ENCODE results near the gene EXOC2. TPM values are rescaled to one million over a fixed set of nuclear protein-coding genes. Genes with fewer than 3 reads are reported as not detected.

The EXOC2 gene
- total RNA-seq, 2 donors from 2014 or later, result 28.1 to 35.0 TPM

- H3K9ac ChIP-seq (ENCODE audit: extremely low read depth, low read length, poor library complexity, severe bottlenecking), result no peak overlapping the region
- WGBS, 2 experiments (ENCODE audit: insufficient coverage in 1 of 2, insufficient read length in 1 of 2), result 94 to 100% methylated on average over 6 of the region's 6 CpGs
- H3K27ac ChIP-seq (ENCODE audit: low read depth, low read length), result no peak overlapping the region
- no peaks in the 10 kb centered on the region for H3K27me3 ChIP-seq (ENCODE audit: control insufficient read depth, insufficient read depth, low read length, poor library complexity, severe bottlenecking)
- peaks cover 47% of the 10 kb centered on the region for H3K36me3 ChIP-seq (ENCODE audit: control insufficient read depth, insufficient read depth, low read length)
- no peaks in the 10 kb centered on the region for H3K4me1 ChIP-seq (ENCODE audit: control insufficient read depth, insufficient read depth, low read length)
- TF ChIP-seq CTCF (conservative IDR thresholded peaks at IDR 0.05), result no peak
- DNase-seq, result no peak
- no peaks in the 10 kb centered on the region for H3K27me3 Mint-ChIP-seq (ENCODE audit: insufficient read depth)
- no peak overlapping the region for H3K4me3 ChIP-seq (ENCODE audit: low read length)
- peaks cover 55% of the 10 kb centered on the region for H3K36me3 Mint-ChIP-seq (ENCODE audit: low read depth)
- no peak overlapping the region for H3K27ac Mint-ChIP-seq
- H3K4me3 Mint-ChIP-seq, result no peak overlapping the region
- peaks cover 7% of the 10 kb centered on the region for H3K9me3 Mint-ChIP-seq
- no peaks in the 10 kb centered on the region for H3K9me3 ChIP-seq (ENCODE audit: control insufficient read depth, low read length)
- no peaks in the 10 kb centered on the region for H3K4me1 Mint-ChIP-seq
These were observed 201.7 kb downstream of the EXOC2 start for GRCh38 chr6:491233-491632.

GRCh38 chr6:490251-491037, 202.5 kb downstream of the EXOC2 start:
- Mint-ChIP-seq H3K4me1 (no peaks in the 10 kb centered on the region), H3K36me3 (ENCODE audit: low read depth) (peaks cover 55% of the 10 kb centered on the region), H3K9me3 (peaks cover 10% of the 10 kb centered on the region), H3K27me3 (ENCODE audit: insufficient read depth) (no peaks in the 10 kb centered on the region), H3K4me3 (no peak overlapping the region), H3K27ac (no peak overlapping the region)
- Histone ChIP-seq H3K27me3 (ENCODE audit: control insufficient read depth, insufficient read depth, low read length, poor library complexity, severe bottlenecking) (no peaks in the 10 kb centered on the region), H3K4me1 (ENCODE audit: control insufficient read depth, insufficient read depth, low read length) (no peaks in the 10 kb centered on the region), H3K9ac (ENCODE audit: extremely low read depth, low read length, poor library complexity, severe bottlenecking) (no peak overlapping the region), H3K27ac (ENCODE audit: low read depth, low read length) (no peak overlapping the region), H3K36me3 (ENCODE audit: control insufficient read depth, insufficient read depth, low read length) (peaks cover 47% of the 10 kb centered on the region), H3K9me3 (ENCODE audit: control insufficient read depth, low read length) (no peaks in the 10 kb centered on the region), H3K4me3 (ENCODE audit: low read length) (no peak overlapping the region)
- DNase-seq, result no peak
- 91 to 93% methylated on average over 6 of the region's 6 CpGs for WGBS, 2 experiments (ENCODE audit: insufficient coverage in 1 of 2, insufficient read length in 1 of 2)
- no peak for TF ChIP-seq CTCF (conservative IDR thresholded peaks at IDR 0.05)

GRCh38 chr6:489762-490161, 203.2 kb downstream of the EXOC2 start:
- no peak for DNase-seq
- no peaks in the 10 kb centered on the region for H3K4me1 ChIP-seq (ENCODE audit: control insufficient read depth, insufficient read depth, low read length)
- WGBS, 2 experiments (ENCODE audit: insufficient coverage in 1 of 2, insufficient read length in 1 of 2), result 95 to 100% methylated on average over 6 to 11 of the region's 11 CpGs

More at GRCh38 chr6:489762-490161, 203.2 kb downstream of the EXOC2 start:
- Mint-ChIP-seq H3K27me3 (ENCODE audit: insufficient read depth) (no peaks in the 10 kb centered on the region), H3K4me1 (no peaks in the 10 kb centered on the region), H3K27ac (no peak overlapping the region), H3K4me3 (no peak overlapping the region), H3K36me3 (ENCODE audit: low read depth) (peaks cover 60% of the 10 kb centered on the region), H3K9me3 (peaks cover 13% of the 10 kb centered on the region)
- Histone ChIP-seq H3K4me3 (ENCODE audit: low read length) (no peak overlapping the region), H3K27me3 (ENCODE audit: control insufficient read depth, insufficient read depth, low read length, poor library complexity, severe bottlenecking) (no peaks in the 10 kb centered on the region), H3K27ac (ENCODE audit: low read depth, low read length) (no peak overlapping the region), H3K36me3 (ENCODE audit: control insufficient read depth, insufficient read depth, low read length) (peaks cover 47% of the 10 kb centered on the region), H3K9ac (ENCODE audit: extremely low read depth, low read length, poor library complexity, severe bottlenecking) (no peak overlapping the region), H3K9me3 (ENCODE audit: control insufficient read depth, low read length) (peaks cover 3% of the 10 kb centered on the region)
- TF ChIP-seq CTCF (conservative IDR thresholded peaks at IDR 0.05), result no peak

Measured in endodermal cell (in vitro differentiated cells).